Endothelial cell of umbilical vein (primary cell): ENCODE results near the gene BLACAT1.

ENCODE experiments used
- FOS ChIP-seq: IDR thresholded peaks from 2 replicates; pipeline ENCODE4 v1.6.1; 2011; ENCODE audit warnings: mild to moderate bottlenecking, low read length, moderate library complexity, borderline replicate concordance; ENCODE audit not compliant: insufficient read depth
- GATA2 ChIP-seq: IDR thresholded peaks from 2 replicates; pipeline ENCODE4 v1.7.0; 2011; ENCODE audit warnings: low read depth, mild to moderate bottlenecking, moderate library complexity, mixed read lengths, low read length; ENCODE audit not compliant: insufficient read length, insufficient read depth
- MYC ChIP-seq: IDR thresholded peaks from one replicate; pipeline ENCODE4 v1.6.1; 2011; ENCODE audit warnings: mild to moderate bottlenecking, low read depth, low read length
- POLR2A ChIP-seq: IDR thresholded peaks from 2 replicates; pipeline ENCODE4 v1.6.1; 2012; ENCODE audit warnings: low read depth, mild to moderate bottlenecking, control low read depth, low read length
- POLR2AphosphoS5 ChIP-seq: IDR thresholded peaks from 2 replicates; pipeline ENCODE4 v1.6.1; 2012; ENCODE audit warnings: low read depth, mild to moderate bottlenecking, control low read depth, low read length, moderate library complexity; ENCODE audit not compliant: insufficient read depth
- TF ChIP-seq, protein P1 (sequence below), 2 donors: IDR thresholded peaks; 1 replicate in 1 of 2; 2 replicates in 1 of 2; pipeline ENCODE4 v1.5.1; 2011; ENCODE audit warnings: low read length in 2 of 2, mild to moderate bottlenecking in 2 of 2, moderate library complexity in 2 of 2, control low read depth in 1 of 2, inconsistent platforms in 1 of 2, low read depth in 1 of 2; ENCODE audit not compliant: insufficient read depth in 1 of 2; ENCODE audit errors: extremely low read depth in 1 of 2
- TF ChIP-seq, protein P2 (sequence below): IDR thresholded peaks from 2 replicates; pipeline ENCODE4 v1.6.1; 2011; ENCODE audit not compliant: insufficient read depth, insufficient read length

DNA sequence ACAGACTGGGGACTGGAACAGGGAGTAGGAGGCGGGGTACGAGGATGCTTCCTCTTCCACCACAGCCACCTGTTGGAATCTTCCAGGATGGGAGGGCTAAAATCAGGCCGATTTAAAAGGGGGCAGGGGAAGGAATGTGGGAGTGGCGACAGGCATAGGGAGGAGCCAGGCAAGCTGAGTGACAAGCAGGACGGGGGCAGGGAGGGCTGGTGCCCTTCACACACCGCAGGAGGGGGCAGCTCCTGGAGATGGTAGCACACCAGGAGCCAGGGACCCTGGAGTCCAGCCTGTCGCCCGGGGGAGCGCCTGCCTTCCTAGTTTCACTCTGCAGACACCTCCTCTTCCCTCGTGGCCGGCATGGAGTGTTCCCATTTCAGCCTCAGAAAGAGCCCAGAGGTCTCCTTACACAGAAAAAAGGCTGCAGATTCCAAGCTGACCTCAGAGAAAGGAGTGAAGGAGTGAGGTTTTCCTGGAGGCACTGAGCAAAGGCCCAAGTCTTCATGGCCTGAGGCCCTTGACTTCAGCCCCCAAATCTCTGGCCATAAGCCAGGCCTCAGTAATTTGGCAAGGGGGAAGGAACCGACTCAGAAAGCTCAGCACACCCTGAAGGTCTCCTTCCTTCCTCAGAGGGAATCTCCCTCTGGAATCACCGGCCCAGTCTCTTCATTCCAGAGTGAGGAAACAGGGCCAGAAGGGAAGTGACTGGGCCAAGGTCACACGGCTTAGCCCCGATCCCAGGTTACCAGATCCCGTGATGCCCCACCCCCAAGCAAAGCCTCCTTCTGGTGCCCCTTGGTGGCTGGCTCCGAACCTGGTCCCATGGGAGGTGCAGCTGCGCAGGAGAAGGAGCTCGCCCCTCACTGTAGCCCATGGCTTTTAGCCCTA lies 8.1 kb downstream of the BLACAT1 start:
- TF ChIP-seq, protein P1, sequence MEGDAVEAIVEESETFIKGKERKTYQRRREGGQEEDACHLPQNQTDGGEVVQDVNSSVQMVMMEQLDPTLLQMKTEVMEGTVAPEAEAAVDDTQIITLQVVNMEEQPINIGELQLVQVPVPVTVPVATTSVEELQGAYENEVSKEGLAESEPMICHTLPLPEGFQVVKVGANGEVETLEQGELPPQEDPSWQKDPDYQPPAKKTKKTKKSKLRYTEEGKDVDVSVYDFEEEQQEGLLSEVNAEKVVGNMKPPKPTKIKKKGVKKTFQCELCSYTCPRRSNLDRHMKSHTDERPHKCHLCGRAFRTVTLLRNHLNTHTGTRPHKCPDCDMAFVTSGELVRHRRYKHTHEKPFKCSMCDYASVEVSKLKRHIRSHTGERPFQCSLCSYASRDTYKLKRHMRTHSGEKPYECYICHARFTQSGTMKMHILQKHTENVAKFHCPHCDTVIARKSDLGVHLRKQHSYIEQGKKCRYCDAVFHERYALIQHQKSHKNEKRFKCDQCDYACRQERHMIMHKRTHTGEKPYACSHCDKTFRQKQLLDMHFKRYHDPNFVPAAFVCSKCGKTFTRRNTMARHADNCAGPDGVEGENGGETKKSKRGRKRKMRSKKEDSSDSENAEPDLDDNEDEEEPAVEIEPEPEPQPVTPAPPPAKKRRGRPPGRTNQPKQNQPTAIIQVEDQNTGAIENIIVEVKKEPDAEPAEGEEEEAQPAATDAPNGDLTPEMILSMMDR (IDR thresholded peaks at IDR 0.05; ENCODE audit: extremely low read depth in 1 of 2, insufficient read depth in 1 of 2, low read depth in 1 of 2, low read length in 2 of 2) = no peak
- no peak for TF ChIP-seq MYC
- TF ChIP-seq POLR2A = no peak
- TF ChIP-seq GATA2 = no peak
- no peak for TF ChIP-seq POLR2AphosphoS5
- TF ChIP-seq, protein P2, sequence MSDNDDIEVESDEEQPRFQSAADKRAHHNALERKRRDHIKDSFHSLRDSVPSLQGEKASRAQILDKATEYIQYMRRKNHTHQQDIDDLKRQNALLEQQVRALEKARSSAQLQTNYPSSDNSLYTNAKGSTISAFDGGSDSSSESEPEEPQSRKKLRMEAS = no peak
- TF ChIP-seq FOS = no peak
